Activated CD8-positive, alpha-beta memory T cell treated with anti-CD3 and anti-CD28 coated beads, Interleukin-2, amount 50 U/mL, for 1 hour (primary cell): ENCODE measurements around the gene C1QTNF1.
A peak's percentile ranks its signal among the peaks of the same experiment; 100 is the strongest.
"Not testable (repeated sequence)": the region's sequence is repeated elsewhere in the genome, so short reads cannot be mapped to it uniquely, and the experiment has no call there.

Source experiments
- DNase-seq: peaks from one replicate; pipeline ENCODE4 v3.0.0-alpha.2; 2020; ENCODE audit errors: extremely low read depth

C1QTNF1 gene

DNA sequence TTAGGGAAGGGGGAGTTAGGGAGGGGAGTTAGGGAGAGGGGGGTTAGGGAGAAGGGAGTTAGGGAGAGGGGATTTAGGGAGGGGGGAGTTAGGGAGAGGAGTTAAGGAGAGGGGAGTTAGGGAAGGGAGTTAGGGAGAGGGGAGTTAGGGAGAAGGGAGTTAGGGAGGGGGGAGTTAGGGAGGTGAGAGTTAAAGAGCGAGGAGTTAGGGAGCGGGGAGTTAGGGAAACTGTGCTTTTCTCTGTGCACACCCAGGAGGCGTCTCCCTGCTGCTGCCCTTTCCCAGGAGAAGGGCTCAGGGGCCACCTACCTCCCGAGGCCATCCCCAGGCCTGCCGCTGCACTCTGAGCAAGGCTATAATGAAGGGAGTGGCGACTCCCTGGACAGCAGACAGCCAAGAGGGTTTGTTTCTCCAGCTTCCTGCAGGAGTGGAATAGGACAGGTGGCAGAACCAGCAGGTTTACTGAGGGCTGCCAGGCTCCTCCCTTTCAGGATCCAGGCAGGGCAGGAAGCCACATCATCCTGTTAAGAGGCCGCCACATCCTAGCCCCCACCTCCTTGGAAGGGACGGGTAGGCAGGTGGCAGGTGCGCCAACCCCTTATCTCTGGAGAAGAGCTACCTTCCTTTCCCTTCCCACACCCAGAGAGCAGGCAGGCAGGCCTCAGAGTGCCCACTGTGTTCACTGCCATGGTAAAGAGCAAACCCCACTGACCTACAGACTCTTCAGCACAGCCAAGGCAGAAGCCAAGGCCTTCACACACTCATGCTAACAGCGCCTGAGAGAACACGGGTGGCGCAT lies 18.7 kb upstream of the C1QTNF1 start:
- no peak for DNase-seq

GRCh38 chr17:79006046-79006445 lies 17.9 kb upstream of the C1QTNF1 start:
- no peak for DNase-seq

DNA sequence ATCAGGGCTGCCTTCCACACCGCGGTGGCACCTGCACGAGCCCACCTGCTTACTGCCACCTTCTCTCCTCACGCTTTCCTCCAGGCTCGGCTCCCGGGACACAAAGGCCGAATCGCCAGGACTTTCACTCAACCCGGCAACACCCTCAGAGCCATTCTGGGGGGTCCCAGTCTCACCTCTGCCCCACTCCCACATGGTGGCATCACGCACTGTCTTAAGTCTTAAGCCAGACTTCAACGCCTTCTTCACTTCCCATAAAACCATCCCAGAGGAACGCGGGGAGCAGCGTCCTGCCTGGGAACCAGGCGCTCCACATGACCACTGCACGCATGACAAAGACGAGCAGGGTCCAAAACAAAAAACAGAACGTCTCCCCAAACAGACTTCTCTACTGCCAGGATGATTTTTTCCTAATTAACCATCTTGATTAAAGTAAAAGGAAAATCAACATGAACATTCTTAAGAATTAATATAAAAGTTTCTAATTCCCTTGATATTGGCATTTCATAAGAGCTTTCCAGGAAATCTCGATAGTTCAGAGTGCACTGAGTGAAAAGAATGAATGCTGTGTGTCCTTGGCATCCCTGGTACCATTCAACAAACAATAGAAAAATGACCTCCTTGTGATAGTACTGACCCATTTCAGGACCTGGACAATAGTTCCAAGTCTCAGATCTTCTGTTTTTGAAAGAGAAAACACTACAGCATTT lies 17.0 kb upstream of the C1QTNF1 start:
- DNase-seq, result no peak

- DNase-seq, result no peak
Observed at GRCh38 chr17:79007504-79008381, 16.2 kb upstream of the C1QTNF1 start.

- DNase-seq, result no peak
Observed at GRCh38 chr17:79008666-79009387, 15.1 kb upstream of the C1QTNF1 start.

- DNase-seq, result peak; percentile 45
Observed at GRCh38 chr17:79009397-79010303, 14.3 kb upstream of the C1QTNF1 start, which contains the start of gene CANT1. Gene CANT1 (minus strand): TSS chr17:79009764. CDS start chr17:78997622, 12,142 bp downstream.

DNA sequence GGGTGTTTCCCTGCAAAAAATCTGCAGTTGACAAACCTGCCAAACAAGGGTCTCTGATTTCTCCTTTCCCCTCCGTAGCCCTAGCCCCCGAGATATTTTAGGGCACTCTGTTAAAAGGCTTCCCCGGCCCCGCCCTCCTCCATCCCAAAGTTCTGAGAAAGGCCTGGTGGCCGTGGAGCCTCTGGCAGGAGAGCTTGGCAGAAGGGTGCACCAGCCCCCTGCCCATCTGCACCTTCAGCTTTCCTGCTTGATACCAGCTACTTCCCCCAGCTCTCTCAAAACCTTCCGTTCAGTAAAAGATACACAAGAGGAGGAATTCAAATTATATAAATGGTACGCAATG lies 13.7 kb upstream of the C1QTNF1 start:
- DNase-seq, result no peak

GRCh38 chr17:79011451-79012147 lies 12.4 kb upstream of the C1QTNF1 start:
- no peak for DNase-seq

DNA sequence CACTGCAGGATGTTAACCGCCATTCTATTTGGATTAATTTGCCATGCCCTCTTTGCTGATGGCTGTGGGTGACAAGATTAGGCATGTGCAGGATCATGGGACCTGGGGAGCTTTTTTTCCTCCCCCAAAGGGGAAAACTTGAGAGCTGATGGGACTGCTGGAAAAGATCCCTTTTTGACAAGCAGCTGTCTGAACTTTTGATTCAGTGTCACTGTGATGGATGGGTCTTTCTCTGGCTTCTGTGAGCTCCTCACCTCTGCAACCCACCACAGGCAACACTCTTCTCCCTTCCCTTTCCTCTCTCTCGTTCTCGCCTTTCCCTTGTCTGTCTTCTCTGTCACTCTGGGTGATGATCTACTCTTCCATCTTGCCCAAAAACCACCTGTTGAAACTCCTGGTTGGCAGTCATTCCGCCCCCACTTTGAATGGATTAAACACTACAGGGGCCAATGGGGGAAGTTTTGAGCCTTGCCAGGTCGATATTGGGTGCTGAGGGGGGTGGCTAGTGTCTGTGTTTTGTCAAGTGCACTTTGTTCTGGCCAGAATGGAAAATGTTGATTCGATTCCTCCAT lies 11.3 kb upstream of the C1QTNF1 start:
- no peak for DNase-seq

GRCh38 chr17:79014158-79014758 lies 9.7 kb upstream of the C1QTNF1 start:
- no peak for DNase-seq

GRCh38 chr17:79017546-79018369 lies 6.2 kb upstream of the C1QTNF1 start:
- no peak for DNase-seq

DNA sequence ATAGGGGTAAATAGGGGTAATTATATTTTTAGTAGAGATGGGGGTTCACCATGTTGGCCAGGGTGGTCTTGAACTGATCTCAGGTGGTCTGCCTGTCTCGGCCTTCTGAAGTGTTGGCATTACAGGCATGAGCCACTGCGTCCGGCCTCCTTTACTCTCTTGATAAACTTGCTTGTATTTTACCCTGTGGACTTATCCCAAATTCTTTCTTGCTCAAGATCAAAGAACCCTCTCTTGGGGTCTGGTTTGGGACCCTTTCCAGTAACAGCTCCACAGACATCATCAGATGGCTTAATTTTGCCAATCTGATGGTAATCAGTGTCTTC lies 5.6 kb upstream of the C1QTNF1 start:
- no peak for DNase-seq

- no peak for DNase-seq
Observed at GRCh38 chr17:79019261-79019631, 4.7 kb upstream of the C1QTNF1 start.

DNA sequence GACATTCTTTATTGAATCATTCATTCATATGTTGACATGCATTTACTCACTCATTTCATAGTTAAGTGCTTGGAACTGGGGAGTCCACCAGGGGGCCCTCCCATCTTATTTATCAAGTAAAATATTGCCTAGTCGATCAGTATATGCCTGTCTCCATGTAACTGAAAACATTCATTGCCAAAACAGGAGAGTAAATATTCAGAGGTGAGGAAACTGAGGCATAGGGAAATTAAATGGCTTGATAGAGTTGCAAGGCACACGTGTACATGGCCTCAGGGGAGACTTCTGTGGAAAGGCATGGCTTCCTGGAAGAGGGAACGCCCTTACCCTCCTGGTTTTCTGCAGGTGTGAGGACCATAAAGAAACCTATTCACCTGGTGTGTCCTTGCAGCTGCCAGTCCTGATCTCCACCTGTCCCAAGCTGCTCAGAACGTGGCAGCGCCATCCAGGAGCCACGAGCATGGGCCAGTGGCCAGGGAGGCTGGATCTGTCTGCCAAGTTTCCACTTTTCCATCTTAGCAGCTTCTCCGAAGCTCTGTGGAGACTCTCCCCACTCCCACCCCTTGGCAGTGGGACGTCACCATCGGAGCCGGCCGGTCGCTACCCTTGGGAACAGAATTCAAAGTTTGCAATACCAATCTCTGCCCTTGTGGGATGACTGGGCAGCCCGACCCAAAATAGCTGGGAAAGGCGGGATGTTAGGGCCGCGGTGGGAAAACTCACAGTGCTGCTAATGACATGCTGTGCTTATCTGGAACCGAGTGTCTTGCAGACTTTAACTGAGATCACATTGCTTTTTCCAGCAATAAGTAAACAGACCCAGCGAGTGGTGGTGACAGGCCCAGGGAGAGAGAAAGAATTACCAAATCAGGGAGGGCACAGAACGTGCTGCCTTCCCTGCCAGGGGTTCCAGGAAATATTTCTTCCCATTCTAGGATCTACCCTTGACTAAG lies 4.1 kb upstream of the C1QTNF1 start:
- DNase-seq, result no peak

DNA sequence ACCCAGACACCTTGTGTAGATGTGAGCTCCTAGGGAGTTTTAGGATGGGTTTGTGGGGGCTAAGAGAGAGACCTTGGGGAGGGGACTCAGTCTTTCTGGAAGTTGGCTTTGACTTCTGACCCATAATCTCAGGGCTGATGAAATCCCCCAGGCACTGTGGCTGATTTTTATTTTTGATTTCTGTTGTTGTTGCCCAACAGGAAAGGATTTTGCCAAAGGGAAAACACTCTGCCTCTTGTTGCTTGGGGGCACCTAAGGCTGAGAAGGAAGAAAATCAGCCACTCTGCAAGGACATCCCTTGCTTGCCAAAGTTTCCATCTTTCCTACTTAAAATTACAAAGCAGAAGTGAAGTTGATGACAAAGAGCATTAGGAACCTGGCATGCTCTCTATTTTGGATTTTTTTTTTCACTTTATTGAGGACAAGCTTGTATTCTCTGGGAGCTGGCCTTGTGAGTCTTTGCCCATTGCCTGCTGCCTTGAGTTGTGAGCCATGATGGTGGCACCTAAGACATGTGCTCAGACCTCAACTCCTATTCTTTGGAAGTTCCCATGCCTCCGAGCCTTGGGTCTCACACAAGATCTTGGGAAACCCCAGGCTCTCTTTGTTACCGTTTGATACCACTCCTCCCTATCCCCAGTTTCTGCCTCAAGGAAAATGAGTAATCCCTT lies 3.2 kb upstream of the C1QTNF1 start:
- DNase-seq, result no peak

DNA sequence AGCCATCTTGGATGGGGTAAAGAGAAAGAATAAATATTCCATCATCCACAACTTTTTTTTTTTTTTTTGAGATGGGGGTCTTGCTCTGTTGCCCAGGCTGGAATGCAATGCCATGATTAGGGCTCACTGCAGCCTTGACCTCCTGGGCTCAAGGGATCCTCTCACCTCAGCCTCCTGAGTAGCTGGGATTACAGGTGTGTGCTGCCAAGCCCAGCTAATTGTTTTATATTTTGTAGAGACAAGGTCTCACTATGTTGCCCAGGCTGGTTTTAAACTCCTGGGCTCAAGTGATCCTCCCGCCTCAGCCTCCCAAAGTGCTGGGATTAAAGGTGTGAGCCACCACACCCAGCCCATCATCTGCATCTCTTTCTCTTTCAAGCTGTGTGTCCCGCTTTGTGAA lies 2.0 kb upstream of the C1QTNF1 start:
- DNase-seq, result not testable (repeated sequence)

DNA sequence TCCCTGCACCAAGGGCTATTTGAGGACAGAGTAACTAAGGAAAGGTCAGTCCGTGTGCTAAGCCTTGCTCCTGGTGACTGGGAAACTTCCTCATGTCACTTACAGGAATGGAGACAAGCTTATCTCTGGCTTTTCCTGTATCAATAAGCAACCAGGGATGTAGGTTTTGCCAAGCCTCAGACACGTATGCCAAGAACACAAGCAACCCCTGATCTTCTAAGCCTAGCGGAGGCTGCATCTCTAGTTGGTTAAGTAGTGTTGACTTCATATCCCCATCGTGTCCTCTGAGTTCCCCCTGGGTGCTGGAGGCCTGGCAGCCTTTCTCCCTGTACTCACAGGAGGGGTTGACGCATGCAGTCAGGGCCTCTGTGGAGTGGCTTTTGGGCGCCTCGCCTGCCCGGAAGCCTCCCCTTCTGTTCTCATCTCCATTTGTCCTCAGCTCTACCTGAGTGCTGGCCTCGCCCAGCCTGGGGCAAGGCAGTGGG lies 1.4 kb upstream of the C1QTNF1 start:
- no peak for DNase-seq
